Large intestine (tissue), 3 donors: ENCODE data around the gene B3GALT6. TPM values are rescaled to one million over a fixed set of nuclear protein-coding genes. Genes with fewer than 3 reads are reported as not detected.
"Not testable (repeated sequence)": the region's sequence is repeated elsewhere in the genome, so short reads cannot be mapped to it uniquely, and the experiment has no call there.

Experiments used
- DNase-seq, 2 donors: peaks; one replicate each; pipeline versions ENCODE4 v3.0.0 to v3.0.0-alpha.2; 2013
- H3K27ac ChIP-seq: one replicate; pipeline ENCODE4 v1.5.1; 2013; ENCODE audit warnings: low read length
- H3K27me3 ChIP-seq: 2 replicates; pipeline ENCODE4 v1.6.1; 2013; ENCODE audit warnings: low read length; ENCODE audit not compliant: control insufficient read depth, insufficient read depth
- H3K36me3 ChIP-seq: 2 replicates; pipeline ENCODE4 v1.6.1; 2013; ENCODE audit warnings: low read length; ENCODE audit not compliant: control insufficient read depth, insufficient read depth
- H3K4me1 ChIP-seq: one replicate; pipeline ENCODE4 v1.6.1; 2013; ENCODE audit warnings: low read length; ENCODE audit not compliant: control insufficient read depth, insufficient read depth
- H3K4me3 ChIP-seq: one replicate; pipeline ENCODE4 v1.5.1; 2013; ENCODE audit warnings: low read length
- H3K9me3 ChIP-seq: one replicate; pipeline ENCODE4 v1.6.1; 2013; ENCODE audit warnings: mild to moderate bottlenecking, low read depth, low read length, moderate library complexity; ENCODE audit not compliant: control insufficient read depth
- WGBS: methylation state at CpG from one replicate; pipeline ENCODE4 v1.1.5; 2013; ENCODE audit warnings: low lambda C conversion rate; ENCODE audit not compliant: insufficient coverage; 5-methylcytosine and 5-hydroxymethylcytosine counted together
- polyA plus RNA-seq: library from polyadenylated mRNA; unstranded; fragments of 120-200 nt; gene quantifications from one replicate; pipeline ENCODE4 v1.2.1, GENCODE V29; 2013

Gene B3GALT6
- polyA plus RNA-seq, 1 donor: 16.1 TPM

- no CpG with 5 or more reads among the region's 74 CpGs for WGBS
- H3K4me3 ChIP-seq: no peak within 1 kb of the TSS
These were observed 14.7 kb downstream of the B3GALT6 start, which contains the start of gene C1QTNF12 for GRCh38 chr1:1246577-1247340. C1QTNF12 (minus strand) TSS chr1:1246722; CDS start chr1:1246690, 32 bp downstream.

DNA sequence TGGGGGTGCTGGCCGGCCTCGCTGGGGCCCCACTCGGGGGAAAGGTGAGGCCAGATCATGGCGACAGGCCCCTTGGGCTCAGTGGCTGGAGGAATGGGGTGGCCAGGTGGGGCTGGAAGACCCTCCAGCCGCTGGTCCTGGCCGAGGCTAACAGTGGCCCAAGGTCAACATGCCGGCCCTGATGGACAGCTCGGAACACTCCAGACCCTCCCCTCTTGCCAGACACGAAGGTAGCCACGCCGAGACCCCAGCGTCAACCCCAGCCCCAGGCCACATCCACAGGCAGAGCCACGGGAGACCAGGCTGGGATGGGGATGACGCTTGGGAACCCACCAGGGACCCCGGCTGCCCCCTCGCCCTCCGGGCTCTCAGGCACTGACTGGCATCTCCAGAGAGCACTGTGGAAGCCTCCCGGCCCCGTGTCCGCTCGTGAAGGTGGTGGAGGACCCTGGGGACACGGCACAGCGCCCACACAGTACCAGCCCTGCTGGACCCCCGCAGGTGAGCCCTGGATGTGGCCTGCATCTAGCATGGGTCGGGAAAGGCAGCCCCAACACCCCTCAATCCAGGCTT lies 15.4 kb downstream of the B3GALT6 start:
- Histone ChIP-seq H3K36me3 (peaks cover 1% of the 10 kb centered on the region), H3K9me3 (peaks cover 5% of the 10 kb centered on the region), H3K4me3 (no peak overlapping the region), H3K27ac (no peak overlapping the region), H3K27me3 (peaks cover 29% of the 10 kb centered on the region), H3K4me1 (no peaks in the 10 kb centered on the region)
- no peak for DNase-seq
- no CpG with 5 or more reads among the region's 25 CpGs for WGBS

More at GRCh38 chr1:1246577-1247340, 14.7 kb downstream of the B3GALT6 start, which contains the start of gene C1QTNF12:
- Histone ChIP-seq H3K9me3 (peaks cover 5% of the 10 kb centered on the region), H3K27ac (no peak within 1 kb of the TSS), H3K27me3 (peaks cover 29% of the 10 kb centered on the region), H3K36me3 (no peaks in the 10 kb centered on the region), H3K4me1 (no peaks in the 10 kb centered on the region)
- DNase-seq: peak in 1 of 2 donors; percentile 23

GRCh38 chr1:1248009-1248913 lies 16.2 kb downstream of the B3GALT6 start:
- not testable (repeated sequence) for H3K36me3 ChIP-seq, H3K27ac ChIP-seq, DNase-seq, H3K4me3 ChIP-seq, H3K4me1 ChIP-seq, H3K9me3 ChIP-seq
- H3K27me3 ChIP-seq: peaks cover 29% of the 10 kb centered on the region
- no CpG with 5 or more reads among the region's 21 CpGs for WGBS

DNA sequence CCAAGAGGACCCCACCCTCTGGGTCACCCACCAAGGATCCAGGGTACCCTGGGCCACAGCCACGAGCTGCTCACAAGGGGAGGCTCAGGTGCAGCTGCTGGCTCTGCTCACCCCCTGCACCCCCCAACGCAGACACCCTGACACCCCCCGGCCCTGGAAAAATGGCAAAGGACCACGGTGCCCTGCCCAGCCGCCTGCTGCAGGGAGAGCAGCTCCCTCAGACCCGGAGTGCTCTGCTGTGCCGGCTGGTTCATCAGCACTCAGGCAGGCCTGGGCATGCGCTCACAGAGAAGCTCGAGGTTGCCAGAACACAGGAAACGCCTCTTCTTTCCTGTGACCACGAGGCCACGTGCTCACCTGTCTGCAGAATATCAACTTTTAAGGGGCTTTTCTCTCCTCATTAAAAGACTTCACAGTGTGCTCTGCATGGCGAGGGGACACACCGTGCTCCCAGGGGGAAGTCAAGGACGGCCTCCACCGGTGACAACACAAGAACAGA lies 18.8 kb downstream of the B3GALT6 start:
- no peak for DNase-seq
- Histone ChIP-seq H3K9me3 (peaks cover 7% of the 10 kb centered on the region), H3K4me3 (no peak overlapping the region), H3K36me3 (peaks cover 24% of the 10 kb centered on the region), H3K27me3 (peaks cover 21% of the 10 kb centered on the region), H3K27ac (no peak overlapping the region), H3K4me1 (no peaks in the 10 kb centered on the region)
- no CpG with 5 or more reads among the region's 16 CpGs for WGBS

GRCh38 chr1:1253314-1253713 lies 21.3 kb downstream of the B3GALT6 start:
- Histone ChIP-seq H3K36me3 (peaks cover 33% of the 10 kb centered on the region), H3K27ac (no peak overlapping the region), H3K4me1 (no peaks in the 10 kb centered on the region), H3K9me3 (peaks cover 7% of the 10 kb centered on the region), H3K27me3 (no peaks in the 10 kb centered on the region), H3K4me3 (no peak overlapping the region)
- WGBS: no CpG with 5 or more reads among the region's 12 CpGs
- no peak for DNase-seq

DNA sequence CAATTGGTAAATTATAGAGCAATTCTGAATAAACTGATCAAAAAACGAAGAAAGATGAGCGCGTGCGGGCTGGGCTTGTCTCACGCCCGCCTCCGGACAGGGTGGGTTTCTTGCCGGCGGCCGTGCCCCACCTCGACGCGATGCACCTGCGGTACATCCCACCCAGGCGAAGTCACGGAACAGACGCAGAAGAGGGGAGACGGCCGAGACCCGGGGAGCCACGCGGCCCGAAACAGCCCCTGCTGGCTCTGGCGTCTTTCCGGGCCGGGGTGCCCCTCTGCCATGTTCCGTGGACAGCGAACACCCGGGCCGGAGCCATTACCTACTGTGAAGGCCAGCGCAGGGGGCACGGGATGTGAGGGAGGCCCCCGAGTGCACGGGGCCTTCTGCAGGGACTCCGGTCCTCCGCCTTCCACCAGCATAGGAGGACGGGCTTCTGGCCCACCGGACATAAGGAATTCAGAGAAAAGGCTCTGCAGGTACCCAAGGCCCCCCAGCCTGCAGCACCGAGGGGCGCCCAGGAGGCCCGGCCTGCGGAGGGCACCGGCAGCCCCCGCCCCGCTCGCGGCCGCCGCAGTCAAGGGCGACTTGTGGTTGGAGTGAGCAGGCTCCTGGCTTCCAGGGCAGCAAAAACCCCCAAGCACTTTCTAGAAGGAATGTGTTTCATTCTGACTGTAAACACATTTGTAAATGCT lies 22.1 kb downstream of the B3GALT6 start:
- Histone ChIP-seq H3K27ac (no peak overlapping the region), H3K9me3 (peaks cover 7% of the 10 kb centered on the region), H3K36me3 (peaks cover 40% of the 10 kb centered on the region), H3K27me3 (no peaks in the 10 kb centered on the region), H3K4me3 (no peak overlapping the region), H3K4me1 (no peaks in the 10 kb centered on the region)
- WGBS: no CpG with 5 or more reads among the region's 50 CpGs
- no peak for DNase-seq

DNA sequence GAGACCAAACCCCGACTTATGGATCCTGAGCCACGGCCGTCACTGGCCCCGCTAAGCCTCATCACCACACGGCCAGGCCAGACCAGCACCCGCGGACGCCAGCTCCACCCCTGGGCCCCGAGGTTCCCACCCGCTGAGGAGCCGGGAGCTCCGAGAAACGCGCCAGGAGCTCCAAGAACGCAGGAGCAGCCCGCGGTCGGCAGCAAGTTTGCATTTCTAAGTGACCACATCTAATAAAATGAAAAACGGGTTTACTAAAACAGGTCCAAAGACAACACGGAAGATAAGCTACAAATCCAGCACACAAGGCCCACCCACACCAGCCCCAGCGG lies 22.6 kb downstream of the B3GALT6 start:
- no CpG with 5 or more reads among the region's 21 CpGs for WGBS
- Histone ChIP-seq H3K4me3 (no peak overlapping the region), H3K36me3 (peaks cover 43% of the 10 kb centered on the region), H3K4me1 (no peaks in the 10 kb centered on the region), H3K9me3 (peaks cover 7% of the 10 kb centered on the region), H3K27ac (no peak overlapping the region), H3K27me3 (no peaks in the 10 kb centered on the region)
- DNase-seq: no peak

DNA sequence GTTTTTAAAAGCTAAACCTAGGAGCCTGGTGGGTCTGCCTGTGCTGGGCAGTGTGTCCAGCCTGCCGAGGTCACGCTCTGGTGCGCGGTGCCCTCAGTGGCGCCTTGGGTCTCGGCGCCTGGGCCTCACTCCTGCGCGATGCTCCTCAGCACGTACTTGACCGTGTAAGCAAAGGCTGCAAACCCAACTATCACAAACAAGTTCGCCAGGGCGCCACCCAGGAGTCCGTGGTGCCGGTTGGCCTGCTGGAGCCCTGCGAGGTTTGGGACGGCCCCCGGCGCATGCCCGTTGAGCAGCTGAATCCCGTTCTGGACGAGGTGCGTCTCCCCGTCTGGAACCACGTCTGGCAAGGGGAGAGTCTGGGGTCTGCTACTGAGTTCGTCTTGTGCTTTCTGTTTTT lies 23.0 kb downstream of the B3GALT6 start:
- Histone ChIP-seq H3K36me3 (peaks cover 47% of the 10 kb centered on the region), H3K4me3 (no peak overlapping the region)
- no peak for DNase-seq

DNA sequence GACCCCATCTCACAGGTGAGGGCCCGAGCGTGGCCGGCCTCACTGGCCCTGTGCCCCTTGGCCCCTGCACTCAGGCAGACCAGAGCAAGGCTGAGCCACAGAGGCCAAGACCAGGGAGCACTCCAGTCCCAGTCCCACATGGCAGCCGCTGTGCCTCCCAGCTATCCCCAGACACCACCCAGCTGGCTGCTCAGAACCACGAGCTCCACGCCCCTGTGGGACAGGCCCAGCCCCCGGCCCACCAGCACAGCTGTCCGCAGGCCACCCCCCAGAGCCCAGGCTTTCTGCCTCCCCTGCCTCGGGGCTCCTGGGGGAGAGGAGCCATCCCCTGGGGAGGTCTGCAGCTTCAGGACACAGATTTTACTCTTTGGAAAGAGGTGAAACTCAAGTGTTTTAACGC lies 23.6 kb downstream of the B3GALT6 start:
- H3K4me3 ChIP-seq: no peak overlapping the region
- no peak overlapping the region for H3K27ac ChIP-seq
- no peaks in the 10 kb centered on the region for H3K27me3 ChIP-seq
- H3K9me3 ChIP-seq: peaks cover 7% of the 10 kb centered on the region
- H3K36me3 ChIP-seq: peaks cover 47% of the 10 kb centered on the region
- no CpG with 5 or more reads among the region's 10 CpGs for WGBS
- DNase-seq: no peak
- no peaks in the 10 kb centered on the region for H3K4me1 ChIP-seq

More for the DNA sequence above, 23.0 kb downstream of the B3GALT6 start:
- H3K27ac ChIP-seq: no peak overlapping the region
- H3K9me3 ChIP-seq: peaks cover 7% of the 10 kb centered on the region
- no CpG with 5 or more reads among the region's 26 CpGs for WGBS
- no peaks in the 10 kb centered on the region for H3K27me3 ChIP-seq
- H3K4me1 ChIP-seq: no peaks in the 10 kb centered on the region
